Limb (tissue), 2 donors: Measurements from ENCODE around the gene CA10.
A peak's percentile ranks its signal among the peaks of the same experiment; 100 is the strongest.

ENCODE experiments used
- DNase-seq, 2 donors: peaks; one replicate each; pipeline ENCODE4 v3.0.0-alpha.2; 2016; ENCODE audit errors: extremely low spot score in 2 of 2

CA10 gene

DNA sequence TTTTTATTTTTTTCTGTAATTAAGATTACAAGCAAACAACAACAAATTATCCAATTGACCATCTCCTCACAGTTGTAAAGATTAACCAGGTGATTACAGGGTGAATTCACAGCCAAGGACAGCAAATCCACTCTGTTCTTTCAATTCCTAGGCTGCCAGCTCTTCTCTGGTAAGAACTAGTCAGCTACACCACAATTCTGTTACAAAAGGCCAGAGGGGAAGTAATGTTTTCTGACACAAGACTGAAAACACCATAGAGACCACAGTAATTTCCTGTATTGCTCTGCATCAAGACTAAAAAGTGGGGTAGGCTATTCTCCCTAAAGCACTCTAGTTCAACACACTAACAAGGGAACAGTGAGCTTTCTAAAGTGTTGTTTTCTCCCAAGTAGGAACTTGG lies 10.6 kb downstream of the CA10 start:
- peak in 1 of 2 donors; percentile 30 for DNase-seq

DNA sequence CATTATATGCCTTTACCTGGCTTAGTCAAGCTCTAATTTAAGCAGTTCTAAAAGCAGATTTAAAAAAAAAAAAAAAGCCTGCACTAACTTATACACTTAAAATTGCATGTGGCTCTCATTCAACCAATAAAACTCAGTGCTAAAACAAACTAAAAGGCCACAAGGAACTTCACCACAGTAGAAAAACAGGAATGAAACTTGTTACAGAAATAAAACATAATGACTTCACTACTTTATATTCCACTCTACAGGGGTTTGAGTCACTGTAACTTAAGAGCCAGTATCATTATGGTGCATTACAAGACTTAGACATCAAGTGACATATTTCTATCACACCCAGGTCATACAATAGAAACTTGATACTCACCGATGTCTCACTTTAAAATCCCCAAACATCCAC lies 11.1 kb downstream of the CA10 start:
- peak in 1 of 2 donors; percentile 25 for DNase-seq

GRCh38 chr17:52145476-52145875 lies 13.0 kb downstream of the CA10 start:
- no peak for DNase-seq

DNA sequence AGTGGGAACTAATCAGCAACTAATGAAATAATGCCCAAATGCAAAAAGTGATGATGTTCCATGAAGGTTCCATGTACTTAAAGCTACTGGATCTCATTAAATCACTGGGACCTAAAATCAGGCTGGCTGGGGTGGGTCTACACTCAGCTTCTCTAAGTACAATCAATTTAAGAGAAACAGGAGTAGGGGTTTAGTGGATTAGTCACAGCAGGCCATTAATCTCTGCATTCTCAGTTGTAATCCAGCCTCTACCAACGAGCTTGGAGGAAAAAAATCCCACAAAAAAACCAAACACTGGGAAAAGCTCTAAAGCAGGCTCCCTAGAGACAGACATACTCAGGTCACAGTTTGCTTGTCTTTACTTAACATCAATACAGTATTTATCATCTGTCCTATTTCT lies 15.0 kb downstream of the CA10 start:
- DNase-seq, result no peak

- no peak for DNase-seq
Observed at GRCh38 chr17:52140601-52141000, 17.9 kb downstream of the CA10 start.

GRCh38 chr17:52138752-52139151 lies 19.8 kb downstream of the CA10 start:
- DNase-seq, result no peak

DNA sequence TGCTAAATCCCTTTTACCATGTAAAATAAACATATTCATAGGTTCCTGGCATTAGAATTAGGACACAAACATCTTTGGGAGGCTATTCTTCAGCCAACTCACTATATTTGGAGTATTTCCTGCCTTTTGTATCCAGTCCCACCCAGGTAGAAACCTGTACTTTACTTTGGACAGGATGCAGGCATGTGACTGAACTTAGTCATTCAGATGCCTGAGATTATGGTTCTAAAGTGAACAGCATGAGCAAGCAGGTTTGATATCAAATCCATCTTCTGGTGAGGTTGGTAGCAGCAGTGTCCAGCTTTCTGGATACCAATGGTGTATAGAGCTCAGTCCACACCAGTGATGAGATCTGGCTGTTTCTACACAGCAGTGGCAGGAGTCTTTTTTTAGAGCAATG lies 20.2 kb downstream of the CA10 start:
- DNase-seq, result no peak

- peak in 1 of 2 donors; percentile 8 for DNase-seq
Observed at GRCh38 chr17:52136166-52136565, 22.3 kb downstream of the CA10 start.

GRCh38 chr17:52134641-52135040 lies 23.9 kb downstream of the CA10 start:
- DNase-seq, result no peak

- no peak for DNase-seq
Observed at GRCh38 chr17:52128721-52129120, 29.8 kb downstream of the CA10 start.

GRCh38 chr17:52124993-52125392 lies 33.5 kb downstream of the CA10 start:
- no peak for DNase-seq

GRCh38 chr17:52124561-52124960 lies 34.0 kb downstream of the CA10 start:
- DNase-seq, result no peak

GRCh38 chr17:52120465-52120864 lies 38.0 kb downstream of the CA10 start:
- no peak for DNase-seq

DNA sequence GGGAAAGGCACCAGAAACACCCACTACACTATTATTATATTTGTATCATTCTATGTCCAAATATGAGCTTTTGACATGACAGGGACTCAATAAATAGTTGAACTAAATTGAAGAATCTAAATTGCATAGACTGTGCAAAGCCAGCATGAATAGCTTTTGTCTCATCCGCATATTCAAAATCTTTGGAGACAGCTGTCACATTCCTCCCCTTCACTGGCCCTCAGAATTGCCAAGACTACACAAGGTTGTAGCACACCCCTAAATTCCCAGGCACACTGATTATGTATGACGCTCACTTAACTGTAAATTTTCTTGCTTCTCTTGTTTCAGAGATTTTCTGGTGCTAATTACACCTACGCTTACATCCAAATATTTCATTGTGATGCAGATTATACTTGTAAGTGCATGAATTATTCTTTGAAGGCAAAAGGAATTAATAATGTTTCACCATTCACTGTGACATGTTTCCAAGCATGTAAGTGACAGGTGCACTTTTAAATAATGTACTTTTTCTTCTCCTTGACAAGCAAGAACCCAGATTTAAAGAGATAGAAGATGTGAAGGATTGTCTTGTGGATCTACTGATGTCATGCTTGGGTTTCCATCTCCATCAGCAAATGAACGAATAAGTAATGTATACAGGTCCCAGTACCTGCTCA lies 47.5 kb downstream of the CA10 start:
- DNase-seq, result no peak

GRCh38 chr17:52106638-52107261 lies 51.8 kb downstream of the CA10 start:
- peak; percentile 66 to 69 for DNase-seq

DNA sequence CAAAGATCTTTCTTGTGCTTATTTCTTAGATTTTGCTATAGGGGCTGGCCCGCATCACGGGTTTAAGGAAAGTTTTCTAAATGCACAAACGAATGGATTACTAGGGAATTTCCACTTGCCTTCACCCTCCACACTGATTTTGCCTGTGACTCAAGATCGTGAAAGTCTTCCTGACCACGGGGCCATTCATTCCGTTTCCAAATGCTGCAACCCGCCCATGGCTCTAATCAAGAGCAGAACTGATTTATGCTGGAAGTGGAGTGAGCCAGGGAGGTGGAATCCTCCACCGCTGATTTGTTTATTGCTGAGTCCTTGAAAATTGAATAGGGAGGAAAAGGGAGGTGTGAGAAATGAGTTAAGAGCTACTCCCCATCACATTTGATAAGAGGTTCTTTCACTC lies 52.4 kb downstream of the CA10 start:
- DNase-seq, result no peak

DNA sequence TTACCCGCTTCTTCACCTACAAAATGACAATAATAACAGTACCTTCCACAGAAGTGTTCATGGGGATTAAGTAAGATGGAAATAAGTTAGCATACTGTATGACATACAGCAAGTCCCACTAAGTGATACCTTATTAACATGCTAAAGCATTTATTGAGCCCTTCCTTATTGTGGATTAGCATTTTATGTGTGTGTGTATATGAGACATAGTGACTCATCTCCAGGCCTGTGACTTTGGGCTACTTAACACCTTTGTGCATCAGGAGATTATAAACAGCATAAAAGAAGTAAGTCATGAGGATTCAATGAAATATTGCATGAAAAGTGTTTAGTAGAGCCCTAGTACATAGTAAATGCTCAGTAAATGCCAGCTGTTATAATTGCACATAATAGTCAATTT lies 52.9 kb downstream of the CA10 start:
- no peak for DNase-seq

- DNase-seq, result no peak
Observed at GRCh38 chr17:52096056-52096455, 62.5 kb downstream of the CA10 start.

DNA sequence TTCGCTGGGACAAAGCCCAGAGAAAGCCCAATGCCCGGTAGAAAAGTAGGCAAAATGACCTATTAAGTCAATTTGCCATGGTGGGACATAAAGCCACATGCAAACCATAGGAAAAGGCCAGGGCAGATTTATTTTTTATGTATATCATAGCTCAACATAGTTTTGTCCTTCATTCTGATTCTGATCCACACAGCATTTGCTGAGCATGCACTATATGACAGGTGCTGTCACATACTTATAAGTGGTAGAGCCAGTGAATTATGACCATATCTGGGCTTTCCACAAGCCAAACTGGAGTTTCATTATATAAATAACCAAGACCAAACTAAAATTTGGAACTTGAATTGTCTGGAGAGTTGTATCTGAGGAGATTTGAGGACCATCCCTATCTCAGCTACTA lies 74.3 kb downstream of the CA10 start:
- no peak for DNase-seq

DNA sequence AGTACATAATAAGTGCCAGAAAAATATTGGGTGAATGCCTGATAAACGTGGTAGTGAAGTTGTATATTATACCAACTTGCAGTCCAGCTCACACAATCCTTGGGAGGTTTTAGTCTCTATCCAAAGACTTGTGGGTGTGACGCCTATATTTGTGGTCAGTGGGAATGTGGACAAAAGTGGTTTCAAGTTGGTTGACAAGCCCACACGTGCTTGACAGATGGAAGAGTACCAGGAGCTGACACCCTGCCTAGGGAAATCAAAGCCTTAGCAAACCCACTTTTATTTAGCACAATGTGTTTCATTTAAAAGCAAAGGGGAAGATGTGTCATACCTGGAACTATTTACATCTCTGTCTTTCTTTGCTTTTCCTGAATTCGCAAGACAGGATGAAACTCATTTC lies 79.0 kb downstream of the CA10 start:
- no peak for DNase-seq

DNA sequence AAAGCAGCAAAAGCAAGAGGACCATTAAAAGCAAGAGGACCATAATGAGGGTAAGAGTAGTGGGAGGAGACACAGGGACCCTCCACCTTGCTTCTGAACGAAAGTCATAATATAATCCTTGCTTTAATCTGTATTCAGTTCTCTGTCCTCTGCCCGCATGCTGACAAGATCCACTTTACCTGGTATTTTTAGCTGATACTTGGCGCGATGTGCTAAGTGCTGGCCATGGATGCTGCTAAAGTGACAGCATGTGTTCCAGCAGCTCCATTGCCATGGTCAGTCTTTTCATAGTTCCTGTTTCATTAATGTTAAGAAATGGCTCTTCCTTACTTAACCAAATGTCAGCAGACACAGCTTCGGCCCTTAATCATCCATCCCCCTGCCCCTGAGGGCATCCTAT lies 86.8 kb downstream of the CA10 start:
- no peak for DNase-seq

DNA sequence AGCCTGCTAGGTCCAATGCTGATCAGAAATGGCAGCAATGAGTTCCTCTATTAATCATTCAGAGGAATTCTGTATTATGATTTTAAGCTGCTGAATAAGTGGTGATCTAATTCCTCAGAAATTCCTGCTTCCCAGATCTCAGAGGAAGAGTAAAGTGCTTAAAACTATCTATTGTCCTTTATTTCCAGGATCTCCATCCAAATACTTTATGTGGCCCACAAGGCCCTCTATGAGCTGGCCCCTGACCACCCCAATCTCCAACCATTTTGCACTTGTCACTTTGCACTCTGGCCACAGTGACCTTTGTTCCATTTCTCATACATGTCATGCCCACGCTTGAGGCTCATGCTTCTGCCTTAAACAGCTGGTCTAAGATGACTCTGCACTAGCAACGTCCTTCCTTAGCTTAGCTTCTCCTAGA lies 93.7 kb downstream of the CA10 start:
- no peak for DNase-seq

- DNase-seq, result no peak
Observed at GRCh38 chr17:52049496-52049895, 109.0 kb downstream of the CA10 start.

- no peak for DNase-seq
Observed at GRCh38 chr17:52049051-52049450, 109.5 kb downstream of the CA10 start.
